ENCODE data around the gene PNKP. TPM values are rescaled to one million over a fixed set of nuclear protein-coding genes. Genes with fewer than 3 reads are reported as not detected.
A peak's percentile ranks its signal among the peaks of the same experiment; 100 is the strongest.

PNKP gene
- total RNA-seq, 2 donors from 2014 or later = 53.7 to 137 TPM

GRCh38 chr19:49856574-49857021 is 10.8 kb downstream of the PNKP start:
- Histone ChIP-seq H3K27ac (no peak overlapping the region), H3K9me3 (no peaks in the 10 kb centered on the region), H3K36me3 (peaks cover 11% of the 10 kb centered on the region), H3K27me3 (no peaks in the 10 kb centered on the region), H3K4me3 (no peak overlapping the region), H3K9ac (ENCODE audit: low read depth in 2 of 2, low read length in 2 of 2) (no peak overlapping the region), H3K4me1 (peaks cover 7% of the 10 kb centered on the region)
- intact Hi-C loops (cut with DNase I) = no loop called here
- no peak for TF ChIP-seq CTCF (IDR thresholded peaks at IDR 0.05)
- DNase-seq = no peak

DNA sequence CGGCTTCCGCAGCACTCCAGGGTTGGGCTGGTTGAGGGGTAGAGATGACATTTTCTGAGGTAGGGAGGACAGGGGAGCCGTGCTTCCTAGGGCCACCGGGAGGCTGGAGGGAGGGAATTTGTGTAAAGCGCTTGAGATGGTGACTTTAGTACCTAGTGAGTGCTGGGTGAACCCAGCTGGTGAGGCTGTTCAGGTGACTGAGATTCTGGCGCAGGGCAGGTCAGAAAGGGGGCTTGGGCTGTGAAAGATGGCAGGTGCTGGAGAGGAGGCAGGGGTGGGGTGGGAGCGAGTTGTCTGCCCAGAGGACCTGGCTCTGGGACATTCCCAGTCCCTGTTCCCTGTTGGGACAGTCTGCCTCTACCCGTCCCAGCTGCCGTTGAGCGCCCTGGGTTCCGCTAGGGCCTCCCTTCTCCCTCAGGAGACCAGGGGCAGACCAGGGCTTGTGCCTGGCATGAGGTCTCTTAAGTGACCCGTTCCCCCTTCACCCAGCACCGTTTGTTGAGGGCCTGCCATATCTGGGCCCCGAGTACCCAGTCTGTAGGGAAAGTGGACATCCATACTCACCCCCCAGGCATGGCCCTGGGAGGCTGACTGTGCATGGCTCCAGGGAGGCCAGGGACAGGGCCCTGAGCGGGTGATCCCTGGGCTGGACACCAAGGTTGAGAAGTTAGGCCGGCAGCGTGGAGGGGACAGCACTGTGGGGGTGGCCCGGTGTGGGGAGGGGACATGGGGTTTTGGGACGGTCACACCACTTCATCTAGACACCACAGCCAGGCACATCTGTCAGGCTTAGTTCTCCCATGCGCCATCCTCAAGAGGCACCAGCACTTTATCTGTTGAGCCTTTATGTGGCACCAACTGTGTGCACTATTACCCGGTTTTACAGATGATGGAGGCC is 11.5 kb downstream of the PNKP start:
- no peaks in the 10 kb centered on the region for H3K27me3 ChIP-seq
- peaks cover 7% of the 10 kb centered on the region for H3K4me1 ChIP-seq
- peak; percentile 21 for DNase-seq
- H3K36me3 ChIP-seq = peaks cover 11% of the 10 kb centered on the region
- no peak overlapping the region for H3K9ac ChIP-seq (ENCODE audit: low read depth in 2 of 2, low read length in 2 of 2)
- H3K9me3 ChIP-seq = no peaks in the 10 kb centered on the region
- no peak for TF ChIP-seq CTCF (IDR thresholded peaks at IDR 0.05)
- no peak overlapping the region for H3K4me3 ChIP-seq
- intact Hi-C loops (cut with DNase I) = no loop called here
- no peak overlapping the region for H3K27ac ChIP-seq

GRCh38 chr19:49855277-49855675 is 12.1 kb downstream of the PNKP start:
- intact Hi-C loops (cut with DNase I) = no loop called here
- no peak overlapping the region for H3K4me3 ChIP-seq
- TF ChIP-seq CTCF (IDR thresholded peaks at IDR 0.05) = no peak
- peaks cover 7% of the 10 kb centered on the region for H3K4me1 ChIP-seq
- H3K9ac ChIP-seq (ENCODE audit: low read depth in 2 of 2, low read length in 2 of 2) = no peak overlapping the region
- no peaks in the 10 kb centered on the region for H3K9me3 ChIP-seq
- no peak for DNase-seq
- H3K27me3 ChIP-seq = no peaks in the 10 kb centered on the region
- peaks cover 11% of the 10 kb centered on the region for H3K36me3 ChIP-seq
- H3K27ac ChIP-seq = no peak overlapping the region

- TF ChIP-seq CTCF (IDR thresholded peaks at IDR 0.05) = no peak
- intact Hi-C loops (cut with DNase I) = no loop called here
- peak; percentile 34 for DNase-seq
- Histone ChIP-seq H3K27me3 (no peaks in the 10 kb centered on the region), H3K4me3 (no peak overlapping the region), H3K36me3 (peaks cover 11% of the 10 kb centered on the region), H3K27ac (no peak overlapping the region), H3K4me1 (peaks cover 7% of the 10 kb centered on the region), H3K9ac (ENCODE audit: low read depth in 2 of 2, low read length in 2 of 2) (no peak overlapping the region), H3K9me3 (no peaks in the 10 kb centered on the region)
Measured at GRCh38 chr19:49854378-49855263, 12.8 kb downstream of the PNKP start.

- no peak for TF ChIP-seq CTCF (IDR thresholded peaks at IDR 0.05)
- peaks cover 7% of the 10 kb centered on the region for H3K4me1 ChIP-seq
- peaks cover 11% of the 10 kb centered on the region for H3K36me3 ChIP-seq
- no peak overlapping the region for H3K27ac ChIP-seq
- no peak overlapping the region for H3K9ac ChIP-seq (ENCODE audit: low read depth in 2 of 2, low read length in 2 of 2)
- H3K27me3 ChIP-seq = no peaks in the 10 kb centered on the region
- intact Hi-C loops (cut with DNase I) = no loop called here
- H3K4me3 ChIP-seq = no peak overlapping the region
- H3K9me3 ChIP-seq = no peaks in the 10 kb centered on the region
- peak; percentile 21 for DNase-seq
Measured at GRCh38 chr19:49853852-49854377, 13.5 kb downstream of the PNKP start.
